Stimulated activated CD4-positive, alpha-beta T cell treated with anti-CD3 and anti-CD28 coated beads, Interleukin-2, amount 100 ng/mL, for 48 hours (primary cell): ENCODE data around the gene ELMO3.

ENCODE experiments used
- DNase-seq, 2 donors: peaks; one replicate each; pipeline ENCODE4 v3.0.0-alpha.2; 2020

The ELMO3 gene

DNA sequence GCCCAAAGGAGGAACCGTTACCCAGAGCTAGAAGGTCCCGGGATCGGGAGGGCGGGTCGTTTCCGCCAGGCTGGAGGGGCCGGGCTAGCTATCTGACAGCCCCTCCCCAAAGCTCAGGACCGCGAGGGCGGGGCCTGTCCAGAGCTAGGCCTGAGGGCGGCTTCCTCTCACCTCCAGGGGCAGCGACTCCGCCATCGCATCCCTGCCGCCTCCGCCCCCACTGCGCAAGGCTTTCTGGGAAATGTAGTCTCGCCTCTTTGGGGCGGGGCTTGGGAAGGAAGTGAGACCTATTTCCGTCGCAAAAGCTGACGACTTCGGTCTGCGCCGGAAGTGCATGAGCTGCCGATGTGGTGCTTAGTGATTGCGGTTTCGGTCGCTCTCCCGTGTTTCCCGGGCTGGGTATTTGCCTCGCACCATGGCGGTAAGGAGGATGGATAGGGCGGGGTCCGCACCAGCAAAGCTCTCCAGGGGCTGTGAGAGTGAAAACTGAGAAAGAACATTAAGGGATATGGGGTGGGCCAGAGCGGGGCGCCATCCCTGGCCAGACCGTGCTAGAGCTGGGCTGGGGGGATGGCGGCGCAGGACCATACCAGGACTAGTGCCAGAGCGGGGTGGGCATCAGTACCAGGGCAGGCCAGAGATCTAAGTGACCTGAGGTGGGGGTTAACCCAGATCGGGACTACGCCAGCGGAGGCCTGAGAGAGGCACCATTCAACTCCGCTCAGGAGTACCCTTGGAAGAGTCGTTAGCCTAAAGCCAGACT is 28.1 kb downstream of the ELMO3 start, which contains the start of gene TMEM208:
TMEM208 (plus strand) TSS at position 327 of the 763 bp plus-strand sequence; CDS start at position 416, 89 bp downstream.
- peak; percentile 99 for DNase-seq

DNA sequence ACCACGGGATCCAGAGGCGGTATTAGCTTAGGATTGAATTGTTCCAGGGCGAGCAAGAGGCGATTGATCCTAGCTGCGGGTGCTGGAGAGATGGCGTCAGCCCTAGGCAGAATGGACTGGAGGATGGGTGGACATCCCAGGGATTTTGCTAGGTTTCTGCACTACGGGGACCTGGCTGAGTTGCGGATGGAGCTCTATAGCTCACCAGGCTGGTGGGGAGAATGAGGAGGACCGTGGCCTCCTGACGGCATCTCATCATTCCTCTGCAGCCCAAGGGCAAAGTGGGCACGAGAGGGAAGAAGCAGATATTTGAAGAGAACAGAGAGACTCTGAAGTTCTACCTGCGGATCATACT is 28.6 kb downstream of the ELMO3 start:
- DNase-seq: no peak

DNA sequence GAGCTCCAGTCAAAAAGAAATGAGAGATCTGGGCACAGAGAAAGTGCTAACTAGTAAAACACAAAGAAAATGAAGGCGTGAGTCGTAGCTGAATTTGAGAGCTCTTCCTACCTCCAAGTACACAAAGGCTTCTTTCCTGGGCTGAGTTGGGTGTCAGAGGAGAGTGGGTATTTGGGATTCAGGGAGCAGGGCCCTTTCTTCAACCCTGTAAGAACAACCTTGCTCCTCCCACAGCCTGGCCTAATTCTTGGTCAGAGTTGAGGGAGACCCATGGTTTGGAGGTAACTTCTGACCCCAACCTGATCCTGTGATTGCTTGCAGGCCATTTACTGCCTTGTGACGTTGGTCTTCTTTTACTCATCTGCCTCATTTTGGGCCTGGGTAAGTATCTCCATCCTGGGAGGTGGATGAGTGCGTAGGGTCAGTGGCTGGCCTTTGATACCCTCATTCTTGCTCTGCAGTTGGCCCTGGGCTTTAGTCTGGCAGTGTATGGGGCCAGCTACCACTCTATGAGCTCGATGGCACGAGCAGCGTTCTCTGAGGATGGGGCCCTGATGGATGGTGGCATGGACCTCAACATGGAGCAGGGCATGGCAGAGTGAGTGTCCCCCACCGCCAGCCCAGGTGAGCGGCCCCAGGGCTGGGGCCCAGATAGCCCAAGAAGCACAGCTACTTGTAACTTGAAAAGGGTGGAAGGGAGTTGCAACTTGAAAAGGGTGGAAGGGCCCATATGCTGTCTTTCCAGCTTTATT is 29.3 kb downstream of the ELMO3 start:
- no peak for DNase-seq

DNA sequence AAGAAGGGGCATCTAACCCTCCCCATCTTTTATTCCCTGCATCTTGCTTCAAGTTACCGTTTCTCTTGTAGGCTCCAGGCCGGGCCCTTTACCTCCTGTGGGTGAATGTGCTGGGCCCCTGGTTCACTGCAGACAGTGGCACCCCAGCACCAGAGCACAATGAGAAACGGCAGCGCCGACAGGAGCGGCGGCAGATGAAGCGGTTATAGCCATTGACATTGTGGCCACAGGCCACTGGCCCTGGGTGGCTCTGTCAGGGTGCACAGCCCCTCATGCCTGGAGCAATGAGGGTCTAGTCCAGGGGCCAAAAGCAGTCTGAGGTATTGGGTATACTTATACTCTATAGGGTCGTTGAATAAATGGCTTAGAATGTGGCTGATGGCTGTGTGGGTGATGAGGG is 30.0 kb downstream of the ELMO3 start:
- no peak for DNase-seq

DNA sequence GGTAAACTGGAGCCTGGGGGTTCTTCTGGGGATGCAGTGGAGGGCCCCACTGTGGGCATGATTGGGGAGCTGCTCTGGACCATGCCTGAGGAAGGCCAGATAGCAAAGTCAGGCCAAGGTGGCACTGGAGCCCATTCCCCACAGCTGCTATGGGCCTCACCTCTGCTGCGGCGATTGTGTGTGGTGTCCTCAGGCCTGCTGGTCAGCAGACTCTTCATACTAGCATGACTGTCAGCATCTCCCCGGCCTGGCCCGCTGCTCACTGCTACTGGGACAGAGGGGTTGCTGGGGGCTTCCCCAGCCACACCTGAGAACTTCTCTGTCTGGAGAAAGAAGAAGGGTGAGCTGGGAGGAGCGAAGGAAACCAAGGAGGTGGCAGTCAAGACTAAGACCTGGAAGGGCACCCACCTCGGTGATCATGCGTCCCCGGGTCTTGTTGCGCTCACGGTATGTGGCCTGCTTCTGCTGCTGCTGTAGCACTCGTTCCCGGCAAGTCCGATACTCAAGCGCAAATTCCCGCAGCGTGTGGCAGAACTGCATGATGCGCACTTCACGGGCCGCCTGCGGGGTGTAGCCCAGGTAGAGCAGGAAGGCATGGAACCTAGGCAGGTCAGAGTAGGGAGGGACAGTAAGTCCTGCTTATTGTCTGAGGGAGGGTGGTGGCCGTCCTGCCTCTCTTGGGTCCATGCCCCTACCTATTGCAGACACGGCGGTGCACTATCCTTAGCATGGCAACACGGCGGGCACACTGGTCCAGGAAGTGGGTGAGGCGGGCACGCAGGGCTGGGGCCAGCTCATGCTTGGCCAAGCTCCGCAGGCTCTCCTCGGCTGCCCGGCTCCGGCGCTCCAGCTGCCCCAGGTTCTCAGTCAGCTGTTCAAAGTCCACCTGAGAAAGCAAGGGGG is 31.2 kb downstream of the ELMO3 start:
- DNase-seq: no peak

DNA sequence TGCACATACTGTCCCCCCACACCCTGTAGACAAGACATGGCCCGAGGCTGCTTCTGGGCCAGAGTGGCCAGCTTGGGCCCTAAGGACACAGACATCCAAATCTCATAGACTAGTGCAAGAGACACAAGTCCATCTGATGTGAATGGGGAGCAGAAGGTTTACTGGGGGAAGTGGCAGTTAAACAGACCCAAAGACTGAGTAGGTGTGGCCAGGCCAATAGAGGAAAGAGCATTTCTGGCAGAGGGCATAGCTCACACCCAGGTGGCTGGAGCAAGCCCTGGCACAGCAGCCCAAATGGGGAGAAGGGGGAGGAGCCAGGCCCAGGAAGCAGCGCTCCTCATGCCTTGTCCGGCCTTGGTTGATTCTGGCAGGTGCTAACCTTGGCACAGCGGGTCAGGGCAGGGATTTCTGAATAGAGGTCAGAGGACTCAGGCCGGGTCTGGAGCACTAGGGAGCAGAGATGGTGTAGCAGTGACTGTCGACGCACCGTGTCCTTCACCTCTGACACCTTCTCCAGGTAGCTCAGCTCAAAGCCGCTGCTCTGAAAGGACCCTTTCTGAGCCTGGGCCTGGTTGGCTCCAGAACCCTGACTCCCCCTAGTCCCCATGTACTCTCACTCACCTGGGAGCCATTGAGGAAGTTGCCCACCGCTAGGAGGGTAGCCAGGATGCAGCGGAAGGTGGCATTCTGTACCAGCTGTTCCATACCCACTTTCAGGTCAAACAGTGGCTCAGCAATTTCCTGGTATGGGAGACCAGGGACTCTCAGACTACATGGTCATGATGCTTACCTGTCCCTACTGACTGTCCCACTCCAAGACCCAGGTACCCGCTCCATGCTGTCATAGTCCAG is 32.1 kb downstream of the ELMO3 start:
- no peak for DNase-seq

DNA sequence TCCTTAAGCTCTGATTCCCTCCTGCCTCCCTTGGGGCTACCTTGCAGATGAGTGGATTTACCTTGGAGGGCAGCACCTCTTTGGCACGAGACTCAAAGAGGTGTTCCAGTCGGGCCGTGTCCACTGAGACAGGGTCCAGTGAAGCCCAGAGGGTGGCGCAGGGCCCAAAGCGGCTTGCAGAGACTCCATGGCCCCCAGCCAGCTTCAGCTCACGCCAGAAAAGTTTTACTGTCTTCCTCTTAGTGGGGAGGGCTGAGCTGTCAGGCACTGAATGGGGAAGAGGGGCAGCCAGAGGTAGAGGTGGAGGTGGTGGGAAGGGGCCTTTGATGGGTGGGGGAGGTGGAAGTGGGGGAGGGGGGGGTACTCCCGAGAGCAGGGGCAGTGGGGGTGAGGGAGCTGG is 34.7 kb downstream of the ELMO3 start:
- DNase-seq: no peak

DNA sequence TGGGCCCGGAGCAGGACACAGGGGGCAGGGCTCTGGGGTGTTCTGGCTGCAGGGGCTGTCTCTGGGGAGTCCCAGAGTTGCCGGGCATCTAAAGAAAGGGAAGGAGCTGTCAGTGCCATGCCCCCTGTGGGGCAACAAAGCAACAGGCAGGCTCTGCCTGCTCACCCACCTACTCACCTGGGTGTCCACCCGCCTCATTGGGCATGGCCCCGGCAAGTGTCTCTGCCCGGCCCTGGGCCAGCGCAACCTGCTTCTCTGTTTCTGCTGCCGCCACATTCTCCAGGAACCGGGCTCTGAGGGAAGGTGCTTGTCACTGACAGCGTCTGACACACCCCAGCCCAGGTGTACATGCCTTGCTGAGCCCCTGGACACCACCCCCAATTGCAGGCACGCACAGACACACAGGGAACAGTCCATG is 35.3 kb downstream of the ELMO3 start:
- DNase-seq: no peak

DNA sequence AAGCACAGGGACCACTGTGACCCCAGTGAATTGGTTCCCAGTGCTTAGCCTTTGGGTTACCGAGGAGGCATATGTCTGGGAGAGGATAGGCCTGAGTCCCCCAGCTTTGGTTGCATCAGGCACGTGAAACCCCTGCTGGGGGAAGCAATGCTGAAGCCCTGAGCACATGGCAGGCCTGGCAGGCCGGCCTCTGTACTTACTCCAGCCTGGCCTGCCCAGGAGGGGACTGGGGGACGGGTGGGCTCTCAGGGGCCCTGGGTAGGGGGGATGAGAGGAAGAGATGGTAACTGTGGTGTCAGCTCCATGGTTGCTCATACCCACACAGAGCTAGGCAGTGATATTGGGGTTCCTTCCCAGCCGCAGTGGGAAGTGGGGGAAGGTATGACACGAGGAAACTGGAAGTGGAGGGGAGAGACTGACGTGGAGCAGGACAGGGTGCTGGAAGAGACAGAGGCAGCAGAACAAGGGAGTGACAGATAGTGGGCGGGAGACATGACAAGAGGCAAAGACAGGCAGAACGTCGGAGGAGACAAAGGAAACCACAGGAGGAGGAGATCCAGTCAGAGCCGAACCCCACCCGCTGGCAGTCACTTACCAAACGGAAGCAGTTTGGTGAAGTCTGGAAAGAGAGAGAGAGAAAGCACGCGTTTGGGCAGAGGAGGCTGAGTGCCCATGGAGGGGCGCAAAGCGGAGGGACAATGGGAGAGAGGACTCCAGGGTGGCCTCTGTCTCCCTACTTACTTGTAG is 37.1 kb downstream of the ELMO3 start:
- DNase-seq: no peak

DNA sequence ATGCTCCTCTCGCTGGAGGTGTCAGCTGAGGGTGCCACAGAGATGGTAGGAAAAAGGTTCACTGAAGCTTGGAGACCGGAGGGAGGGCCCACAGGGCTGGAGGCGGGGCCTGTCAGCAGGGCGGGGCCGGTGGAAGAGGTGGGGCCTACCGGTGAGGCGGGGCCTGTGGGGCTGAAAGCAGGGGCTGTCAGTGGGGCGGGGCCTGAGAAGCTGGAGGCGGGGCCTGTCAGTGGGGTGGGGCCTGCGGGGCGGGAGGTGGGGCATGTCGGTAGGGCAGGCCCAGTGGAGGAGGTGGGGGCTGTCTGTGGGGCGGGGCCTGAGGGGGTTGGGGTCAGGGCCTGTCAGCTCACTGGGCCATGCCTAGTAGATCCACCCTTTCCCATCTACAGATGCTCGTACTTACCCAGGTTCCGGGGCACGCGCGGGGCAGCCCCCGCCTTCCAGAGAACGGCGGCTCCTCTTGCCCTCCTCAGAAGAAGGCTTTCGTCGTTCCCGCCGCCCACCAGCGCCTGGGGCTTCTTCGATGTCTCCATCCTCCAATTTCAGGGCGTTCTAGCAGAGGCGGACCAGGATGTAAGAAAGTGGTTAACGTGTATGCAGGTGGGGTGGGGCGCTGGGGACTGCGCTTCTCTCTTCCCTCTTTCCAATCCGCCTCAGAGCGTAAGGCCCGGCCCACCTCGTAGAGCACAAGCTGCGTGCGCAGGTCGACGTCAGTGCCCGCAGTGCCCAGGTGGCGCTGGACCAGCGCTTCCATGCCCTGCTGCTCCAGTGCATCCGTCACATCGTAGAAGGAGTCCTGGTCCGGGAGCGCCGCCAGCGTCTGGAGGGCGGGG is 37.8 kb downstream of the ELMO3 start:
- DNase-seq: peak; percentile 84 to 89

DNA sequence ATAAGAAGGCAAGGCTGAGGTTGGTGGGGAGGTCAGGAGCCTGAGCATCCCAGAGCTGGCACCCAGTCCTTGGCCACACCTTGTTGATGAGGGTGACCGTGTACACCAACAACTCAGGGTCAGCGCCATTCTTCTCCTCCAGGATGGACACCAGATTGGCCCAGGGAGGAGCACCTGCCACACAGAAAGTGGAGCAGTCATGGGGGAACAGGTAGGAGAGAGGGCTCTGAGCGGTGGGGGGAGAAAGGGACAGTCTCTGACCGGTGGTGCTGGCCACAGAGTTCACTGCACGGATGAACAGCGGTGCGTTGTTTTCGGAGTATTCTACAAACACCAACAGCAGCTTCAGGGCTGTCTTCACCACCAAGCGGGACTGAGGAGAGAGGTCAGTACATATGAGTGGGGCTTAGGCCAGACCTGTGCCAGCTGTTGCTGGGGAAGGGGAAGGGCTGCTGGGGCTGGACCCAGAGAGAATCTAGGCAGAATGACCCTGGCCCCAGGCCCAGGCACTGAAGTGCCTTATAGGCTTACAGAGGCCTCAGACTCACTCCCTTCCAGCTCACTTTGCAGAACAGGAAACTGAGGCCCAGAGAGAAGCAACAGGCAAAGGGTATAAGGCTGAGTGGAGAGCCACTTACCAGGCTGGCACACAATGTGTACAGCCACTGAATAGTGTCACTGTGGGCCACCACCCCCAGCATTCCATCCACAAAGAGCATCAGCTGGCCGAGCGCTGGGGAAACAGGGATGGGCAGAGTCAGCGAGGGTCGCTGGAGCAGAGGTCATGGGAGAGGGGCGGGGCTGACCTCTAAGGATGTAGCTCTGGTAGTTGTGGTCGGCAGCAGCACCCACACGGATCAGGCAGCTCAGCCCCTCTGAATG is 38.7 kb downstream of the ELMO3 start:
- DNase-seq: no peak

DNA sequence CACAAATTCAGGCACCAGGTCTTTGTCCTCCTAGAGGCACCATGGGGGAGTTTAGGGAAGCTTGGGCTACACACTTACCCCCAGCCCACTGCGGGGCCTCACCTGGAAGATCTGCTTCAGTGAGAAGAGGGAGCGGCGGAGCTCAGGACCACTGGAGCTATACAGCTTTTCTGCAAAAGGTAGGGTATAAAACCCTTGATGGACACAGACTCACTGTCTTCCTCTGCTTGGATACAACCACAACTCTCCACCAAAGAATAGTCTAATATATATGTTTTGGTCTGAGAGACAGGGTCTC is 39.3 kb downstream of the ELMO3 start:
- no peak for DNase-seq

DNA sequence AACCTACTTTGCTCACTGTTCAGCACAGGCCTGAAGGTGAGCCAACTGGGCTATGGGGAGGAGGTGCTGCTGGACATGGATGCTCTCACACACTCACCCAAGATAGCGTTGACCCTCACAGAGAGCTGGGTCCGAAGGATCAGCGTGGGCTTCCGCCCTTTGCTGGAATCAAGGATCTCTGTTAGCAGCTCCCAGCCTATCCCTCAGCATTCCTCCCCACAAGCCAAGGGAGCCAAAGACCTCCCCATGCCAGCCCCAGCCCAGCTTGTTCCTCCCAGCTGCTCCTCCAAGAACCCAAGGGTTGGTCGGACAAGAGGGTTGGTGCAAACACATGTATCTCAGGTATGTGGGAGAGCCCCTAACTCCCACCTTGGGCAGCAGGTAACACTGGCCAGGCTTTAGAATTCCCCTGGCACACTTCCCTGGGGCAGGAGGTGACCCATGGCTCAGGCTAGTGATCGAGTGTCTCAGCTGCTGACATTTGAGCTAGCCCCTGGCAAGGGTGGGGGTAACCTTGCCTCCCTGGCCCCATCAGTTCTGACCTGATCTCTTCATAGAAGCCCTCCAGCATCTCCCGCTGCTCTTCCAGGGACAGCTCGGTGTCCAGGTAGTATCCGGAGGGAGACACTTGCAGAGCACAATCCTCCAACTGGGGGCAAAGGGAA is 40.0 kb downstream of the ELMO3 start:
- DNase-seq: no peak

DNA sequence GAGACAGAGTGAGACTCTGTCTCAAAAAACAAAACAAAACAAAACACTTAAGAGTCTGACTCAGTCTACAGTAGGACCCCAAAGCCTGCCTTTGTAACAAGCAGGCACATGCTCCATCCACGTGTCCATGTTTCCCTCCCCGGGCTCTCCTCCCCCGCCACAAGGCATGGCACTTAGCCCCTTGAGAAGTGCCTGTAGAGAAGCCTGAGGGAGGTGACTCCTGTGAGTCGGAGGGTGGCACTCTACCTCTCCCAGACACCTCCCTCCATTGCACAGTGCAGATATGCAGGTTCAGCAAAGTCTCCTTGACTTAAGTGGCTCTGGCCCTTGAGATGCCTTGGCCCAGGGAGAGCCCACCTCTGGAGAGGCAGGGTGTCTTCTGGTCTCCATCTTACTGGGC is 41.6 kb downstream of the ELMO3 start:
- no peak for DNase-seq

DNA sequence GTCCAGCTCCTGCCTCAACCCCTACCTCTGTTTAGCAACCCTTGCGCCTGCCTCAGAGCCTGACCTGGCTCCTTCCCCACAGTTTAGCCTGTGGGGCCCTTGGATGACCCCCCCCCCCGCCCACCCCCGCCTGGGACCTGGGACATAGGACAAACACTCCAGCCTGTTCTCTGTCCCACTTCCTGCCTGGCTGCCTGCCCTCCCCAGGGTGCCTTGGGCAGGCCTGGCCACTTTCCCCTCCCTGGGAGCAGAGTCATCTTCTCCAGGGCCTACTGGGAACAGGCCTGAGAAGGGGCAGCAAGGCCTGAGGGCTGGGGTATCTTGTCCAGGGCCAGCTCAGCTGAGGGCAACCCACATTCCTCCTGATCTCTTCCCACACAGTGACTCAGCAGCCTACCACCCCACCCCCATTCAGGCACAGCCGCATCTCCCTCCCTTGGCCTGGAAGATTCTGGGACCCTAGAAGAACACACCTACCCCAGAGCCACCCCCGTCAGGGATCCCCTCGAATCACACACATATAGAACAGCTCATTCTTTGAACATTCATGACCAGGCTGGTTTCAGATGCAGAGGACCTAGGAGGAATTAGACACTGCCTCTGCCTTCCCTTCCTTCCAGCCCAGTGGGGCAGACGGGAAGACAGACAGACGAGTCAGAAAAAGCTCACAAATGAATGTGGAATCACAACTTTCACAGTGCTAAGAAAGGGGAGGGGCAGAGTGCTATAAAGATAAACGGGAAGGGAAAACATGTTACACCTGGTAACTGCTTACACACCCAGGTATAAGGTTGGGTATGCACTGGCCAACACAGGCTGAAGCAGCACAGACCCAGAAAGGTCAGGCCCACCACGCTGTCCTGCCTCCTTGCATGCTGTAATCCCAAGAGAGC is 42.3 kb downstream of the ELMO3 start:
- DNase-seq: no peak

DNA sequence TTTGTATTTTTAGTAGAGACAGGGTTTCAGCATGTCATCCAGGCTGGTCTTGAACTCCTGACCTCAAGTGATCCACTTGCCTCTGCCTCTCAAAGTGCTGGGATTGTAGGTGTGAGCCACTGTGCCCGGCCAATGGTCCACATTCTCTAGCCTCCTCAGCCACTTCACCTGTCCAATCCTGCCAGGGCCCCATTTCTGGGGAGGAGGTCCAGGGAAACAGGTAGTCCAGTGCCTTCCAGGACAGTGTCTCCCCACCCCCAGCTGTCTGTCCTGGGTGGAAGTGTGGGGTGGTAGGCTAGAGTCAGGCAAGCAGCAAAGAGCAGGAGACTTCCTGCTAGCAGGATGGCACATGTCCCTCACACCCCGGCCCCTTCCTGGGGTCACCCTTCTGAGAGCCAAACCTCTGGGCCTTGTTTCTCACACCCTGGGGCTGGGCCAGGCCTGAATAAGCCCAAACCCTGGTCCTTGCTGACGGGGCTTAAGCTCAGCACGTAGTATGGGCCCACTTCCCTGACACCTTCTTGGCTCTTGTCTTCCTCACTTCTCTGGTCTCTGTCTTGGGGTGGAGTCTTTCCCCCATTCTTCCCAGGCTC is 43.3 kb downstream of the ELMO3 start:
- no peak for DNase-seq

DNA sequence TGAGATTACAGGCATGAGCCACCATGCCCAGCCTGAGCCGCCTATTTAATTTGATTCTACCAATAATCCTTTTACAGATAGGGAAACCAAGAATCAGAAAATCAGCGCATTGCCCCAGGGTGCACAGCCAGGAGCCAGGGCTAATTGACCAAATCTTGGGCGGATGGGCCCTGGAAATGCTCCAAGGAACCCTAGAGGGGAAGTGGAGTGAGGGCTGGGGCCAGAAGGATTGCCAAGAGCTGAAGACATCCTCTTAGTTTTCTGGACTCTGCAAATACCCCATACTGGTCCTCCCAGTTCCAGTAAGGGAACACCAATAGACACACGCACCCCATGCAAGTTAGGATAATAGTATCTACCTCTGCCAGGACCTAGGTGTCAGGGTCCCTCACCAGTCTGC is 44.5 kb downstream of the ELMO3 start:
- no peak for DNase-seq
